Loucy (cell line): ENCODE data around the gene LGALS3BP.

ENCODE experiments used
- H2AFZ ChIP-seq: fragments of 200-600 bp; sonication (generic); 2 replicates; pipeline ENCODE4 v1.6.0; 2016; ENCODE audit warnings: antibody characterized with exemption, mild to moderate bottlenecking, low read length, moderate library complexity
- H3F3A ChIP-seq: fragments of 200-600 bp; 2 replicates; pipeline ENCODE4 v1.6.0; 2016; ENCODE audit warnings: antibody characterized with exemption, low read depth, mild to moderate bottlenecking
- H3K27me3 ChIP-seq: fragments of 200-600 bp; sonication (generic); 2 replicates; pipeline ENCODE4 v1.6.1; 2014; ENCODE audit warnings: low read length, mild to moderate bottlenecking; ENCODE audit not compliant: insufficient read depth, poor library complexity, severe bottlenecking
- H3K36me3 ChIP-seq: fragments of 200-600 bp; sonication (generic); 2 replicates; pipeline ENCODE4 v1.6.1; 2016; ENCODE audit warnings: low read length; ENCODE audit not compliant: insufficient read depth
- H3K4me1 ChIP-seq: fragments of 200-600 bp; sonication (generic); 2 replicates; pipeline ENCODE4 v1.5.1; 2014; ENCODE audit warnings: low read length, mild to moderate bottlenecking; ENCODE audit not compliant: insufficient read depth, poor library complexity, severe bottlenecking
- H3K4me2 ChIP-seq: fragments of 200-600 bp; sonication (generic); 2 replicates; pipeline ENCODE4 v1.6.0; 2014; ENCODE audit warnings: antibody characterized with exemption, low read length, low read depth, mild to moderate bottlenecking; ENCODE audit not compliant: poor library complexity, severe bottlenecking
- H3K4me3 ChIP-seq: fragments of 200-600 bp; sonication (generic); 2 replicates; pipeline ENCODE4 v1.5.1; 2014; ENCODE audit warnings: low read length, mild to moderate bottlenecking, mixed read lengths; ENCODE audit not compliant: poor library complexity, severe bottlenecking
- H3K79me2 ChIP-seq: fragments of 200-600 bp; sonication (generic); 2 replicates; pipeline ENCODE4 v1.6.1; 2014; ENCODE audit warnings: low read length; ENCODE audit not compliant: insufficient read depth
- H3K9ac ChIP-seq: fragments of 200-600 bp; sonication (generic); 2 replicates; pipeline ENCODE4 v1.6.0; 2014; ENCODE audit warnings: mild to moderate bottlenecking, low read depth, low read length, moderate library complexity; ENCODE audit not compliant: poor library complexity, severe bottlenecking
- H3K9me2 ChIP-seq: fragments of 200-600 bp; sonication (generic); replicated peaks from 2 replicates; pipeline ENCODE4 v1.6.1; 2016; ENCODE audit warnings: low read depth, low read length, mixed read lengths
- H3K9me3 ChIP-seq: fragments of 200-600 bp; sonication (generic); 2 replicates; pipeline ENCODE4 v1.6.1; 2014; ENCODE audit warnings: mild to moderate bottlenecking, antibody characterized with exemption, low read length, low read depth; ENCODE audit not compliant: insufficient read depth
- H4K20me1 ChIP-seq: fragments of 200-600 bp; sonication (generic); 2 replicates; pipeline ENCODE4 v1.6.0; 2014; ENCODE audit warnings: antibody characterized with exemption, low read length, mild to moderate bottlenecking; ENCODE audit not compliant: insufficient read depth, poor library complexity, severe bottlenecking
- CTCF ChIP-seq: fragments of 200-600 bp; sonication (generic); conservative IDR thresholded peaks from 2 replicates; pipeline ENCODE4 v1.5.1; 2014; ENCODE audit warnings: mild to moderate bottlenecking, antibody characterized with exemption, low read length
- EZH2phosphoT487 ChIP-seq: fragments of 200-600 bp; IDR thresholded peaks from 2 replicates; pipeline ENCODE4 v1.6.1; 2018; ENCODE audit warnings: antibody characterized with exemption, mild to moderate bottlenecking, moderate library complexity, borderline replicate concordance

The LGALS3BP gene

DNA sequence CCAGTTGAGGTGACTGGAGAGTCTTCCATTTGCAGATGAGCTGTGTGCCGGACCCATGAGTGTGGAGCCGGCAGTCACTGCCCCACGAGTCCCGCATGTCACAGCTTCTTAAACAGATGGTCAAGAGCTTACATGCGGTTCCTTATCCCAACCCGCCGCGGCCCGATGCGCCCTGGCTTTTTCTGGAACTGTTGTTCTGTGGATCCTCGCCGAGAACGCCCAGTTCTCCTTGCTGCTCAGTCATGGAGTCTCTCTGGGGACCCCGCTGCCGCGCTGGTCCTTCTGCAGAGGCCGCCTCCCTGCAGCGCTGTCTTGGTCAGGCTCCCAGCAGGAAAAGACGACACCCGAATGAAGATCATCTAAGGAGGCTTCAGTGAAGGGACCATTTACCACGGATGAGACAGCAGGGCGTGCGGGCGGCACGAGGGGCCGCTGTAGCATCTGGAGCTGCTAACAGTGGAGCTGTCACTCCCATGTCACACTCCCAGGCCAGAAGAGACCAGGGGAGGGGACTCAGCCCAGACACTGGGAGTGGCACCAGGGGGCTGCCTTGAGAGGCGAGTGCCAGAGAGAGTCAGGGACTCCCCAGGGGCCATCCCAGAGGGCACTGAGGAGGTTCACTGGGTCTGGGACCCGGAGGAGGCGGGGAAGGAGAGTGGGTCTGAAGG, 10.8 kb upstream of the LGALS3BP start:
- Histone ChIP-seq H3K9me3 (no peaks in the 10 kb centered on the region), H3K36me3 (peaks cover 50% of the 10 kb centered on the region; the same call in 1 of the 2 replicates), H3K4me2 (no peak overlapping the region), H4K20me1 (peaks cover 4% of the 10 kb centered on the region), H3K9me2 (no peaks in the 10 kb centered on the region), H3K27me3 (no peaks in the 10 kb centered on the region), H3K79me2 (no peaks in the 10 kb centered on the region), H3K4me3 (no peak overlapping the region), H3K4me1 (peaks cover 11% of the 10 kb centered on the region), H3K9ac (no peak overlapping the region), H2AFZ (no peak overlapping the region), H3F3A (no peaks in the 10 kb centered on the region)
- TF ChIP-seq CTCF (no peak), EZH2phosphoT487 (no peak)

- H4K20me1 ChIP-seq: peaks cover 4% of the 10 kb centered on the region
- H3K27me3 ChIP-seq: no peaks in the 10 kb centered on the region
- no peaks in the 10 kb centered on the region for H3K9me3 ChIP-seq
- H3K9ac ChIP-seq: no peak overlapping the region
- no peaks in the 10 kb centered on the region for H3F3A ChIP-seq
- H3K9me2 ChIP-seq: no peaks in the 10 kb centered on the region
- peaks cover 30% of the 10 kb centered on the region; the same call in 1 of the 2 replicates for H3K36me3 ChIP-seq
- H3K4me1 ChIP-seq: peaks cover 11% of the 10 kb centered on the region
- no peak overlapping the region for H2AFZ ChIP-seq
- TF ChIP-seq EZH2phosphoT487: no peak
- TF ChIP-seq CTCF: no peak
- no peaks in the 10 kb centered on the region for H3K79me2 ChIP-seq
- no peak overlapping the region for H3K4me3 ChIP-seq
- no peak overlapping the region for H3K4me2 ChIP-seq
Observed at GRCh38 chr17:78988152-78988551, 8.4 kb upstream of the LGALS3BP start.

DNA sequence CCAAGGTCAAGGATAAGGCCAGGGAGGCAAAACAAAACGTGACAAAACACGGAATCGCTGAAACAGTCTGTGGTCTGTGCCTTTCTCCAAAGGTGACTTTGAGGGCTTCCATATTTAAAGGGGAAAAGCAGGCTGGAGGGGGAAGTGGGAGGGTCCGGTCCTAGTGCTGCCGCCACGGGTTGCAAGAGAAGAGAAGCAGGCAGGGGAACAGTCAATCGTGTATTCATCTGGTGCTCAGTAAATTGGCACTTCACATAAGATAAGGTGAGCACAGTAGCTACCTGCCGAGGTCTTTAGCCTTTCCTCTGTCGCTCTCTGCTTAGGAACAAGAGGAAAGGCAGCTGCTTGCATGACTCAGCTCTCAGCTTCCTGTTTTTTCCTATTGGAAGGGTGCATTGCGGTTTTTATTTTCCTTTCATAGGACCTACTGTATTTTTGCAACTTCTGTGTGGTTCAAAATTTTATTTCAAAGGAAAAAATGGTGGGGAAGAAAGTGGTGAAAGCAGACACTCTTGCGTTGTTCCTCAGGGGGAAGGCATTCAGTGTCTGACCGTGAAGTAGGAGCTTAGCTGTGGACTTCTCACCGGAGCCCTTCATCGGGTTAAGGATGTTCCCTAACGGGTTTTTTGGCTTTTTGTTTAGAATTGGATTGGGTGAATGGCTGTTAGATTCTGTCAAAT, 7.1 kb upstream of the LGALS3BP start:
- no peaks in the 10 kb centered on the region for H3K79me2 ChIP-seq
- H3F3A ChIP-seq: no peaks in the 10 kb centered on the region
- no peaks in the 10 kb centered on the region for H3K9me2 ChIP-seq
- H3K27me3 ChIP-seq: no peaks in the 10 kb centered on the region
- H3K36me3 ChIP-seq: peaks cover 18% of the 10 kb centered on the region; the same call in 1 of the 2 replicates
- no peaks in the 10 kb centered on the region for H3K9me3 ChIP-seq
- no peak for TF ChIP-seq EZH2phosphoT487
- no peak for TF ChIP-seq CTCF
- no peaks in the 10 kb centered on the region for H4K20me1 ChIP-seq
- H2AFZ ChIP-seq: no peak overlapping the region
- H3K4me1 ChIP-seq: peaks cover 11% of the 10 kb centered on the region
- no peak overlapping the region for H3K9ac ChIP-seq
- H3K4me2 ChIP-seq: no peak overlapping the region
- H3K4me3 ChIP-seq: no peak overlapping the region
